PC-9 (cell line): ENCODE data around the gene TMEM125. TPM values are rescaled to one million over a fixed set of nuclear protein-coding genes. Genes with fewer than 3 reads are reported as not detected.
A peak's percentile ranks its signal among the peaks of the same experiment; 100 is the strongest.

Experiments
- BruUV-seq: library from RNA; stranded (reverse); fragments of 400-500 nt; replicated peaks from 2 replicates; lab custom pipeline; 2021; lab: Mats Ljungman, UMichigan
- CTCF ChIA-PET: fragments of 300-600 bp; sonication (Branson Sonifier 250); formaldehyde crosslinking; loops from one replicate; lab custom pipeline; 2022; ENCODE audit warnings: antibody characterized with exemption; lab: Charles Lee
- POLR2A ChIA-PET: fragments of 300-600 bp; sonication (Branson Sonifier 250); formaldehyde crosslinking; loops from one replicate; lab custom pipeline; 2022; ENCODE audit warnings: antibody characterized with exemption; ENCODE audit not compliant: unreplicated experiment; lab: Charles Lee
- DNase-seq, 2 experiments: peaks; one replicate each; pipeline versions ENCODE4 v3.0.0 to v3.0.0-alpha.2; 2015 to 2022; ENCODE audit warnings: mixed read lengths in 1 of 2
- H2AFZ ChIP-seq: fragments of 200-600 bp; sonication (generic); 2 replicates; pipeline ENCODE4 v1.8.1; 2017; ENCODE audit warnings: antibody characterized with exemption
- H3F3A ChIP-seq: fragments of 200-600 bp; sonication (generic); 2 replicates; pipeline ENCODE4 v1.8.1; 2017; ENCODE audit warnings: antibody characterized with exemption, mild to moderate bottlenecking, low read depth; ENCODE audit not compliant: insufficient read depth
- H3K27ac ChIP-seq: fragments of 200-600 bp; sonication (generic); 2 replicates; pipeline ENCODE4 v1.6.1; 2016; ENCODE audit warnings: mixed run types
- H3K27me3 ChIP-seq: fragments of 200-600 bp; sonication (generic); 2 replicates; pipeline ENCODE4 v1.6.1; 2016; ENCODE audit warnings: low read depth, mixed run types; ENCODE audit not compliant: insufficient read depth
- H3K36me3 ChIP-seq: fragments of 200-600 bp; sonication (generic); 2 replicates; pipeline ENCODE4 v1.6.1; 2016; ENCODE audit warnings: low read depth, mixed run types
- H3K4me1 ChIP-seq: fragments of 200-600 bp; sonication (generic); replicated peaks from 2 replicates; pipeline ENCODE4 v1.6.1; 2016; ENCODE audit warnings: mixed run types; ENCODE audit not compliant: insufficient read depth
- H3K4me2 ChIP-seq: fragments of 200-600 bp; sonication (generic); 2 replicates; pipeline ENCODE4 v1.6.1; 2017; ENCODE audit warnings: mixed run types
- H3K4me3 ChIP-seq: fragments of 200-600 bp; sonication (generic); 2 replicates; pipeline ENCODE4 v1.6.1; 2016; ENCODE audit warnings: mixed run types
- H3K79me2 ChIP-seq: fragments of 200-600 bp; sonication (generic); 2 replicates; pipeline ENCODE4 v1.6.1; 2017; ENCODE audit warnings: low read depth, mixed run types
- H3K9me2 ChIP-seq: fragments of 200-600 bp; sonication (generic); 2 replicates; pipeline ENCODE4 v1.8.1; 2017; ENCODE audit warnings: mild to moderate bottlenecking; ENCODE audit not compliant: insufficient read depth
- H3K9me3 ChIP-seq: fragments of 200-600 bp; sonication (generic); 2 replicates; pipeline ENCODE4 v1.8.1; 2016; ENCODE audit warnings: low read depth; ENCODE audit not compliant: insufficient read depth
- H4K20me1 ChIP-seq: fragments of 200-600 bp; sonication (generic); 2 replicates; pipeline ENCODE4 v1.8.1; 2017; ENCODE audit not compliant: insufficient read depth
- CTCF ChIP-seq: fragments of 200-600 bp; sonication (generic); conservative IDR thresholded peaks from 2 replicates; pipeline ENCODE4 v1.6.1; 2017; ENCODE audit warnings: mixed run types, antibody characterized with exemption, mild to moderate bottlenecking, moderate library complexity
- EZH2 ChIP-seq: fragments of 200-600 bp; sonication (generic); IDR thresholded peaks from 2 replicates; pipeline ENCODE4 v1.8.0; 2017; ENCODE audit warnings: antibody characterized with exemption, low read depth
- intact Hi-C: fragments of 100-400 bp; cut with micrococcal nuclease; formaldehyde crosslinking; loops from one replicate; pipeline ENCODE4 v1.10.0; 2022; ENCODE audit not compliant: unreplicated experiment
- total RNA-seq: library from RNA; stranded (reverse); gene quantifications from 2 replicates; pipeline ENCODE4 v1.2.3, GENCODE V29; 2021

The TMEM125 gene
- total RNA-seq, 1 experiment from 2014 or later: 55.6 TPM

- peaks cover 24% of the 10 kb centered on the region for H3F3A ChIP-seq
- intact Hi-C loops: no loop called here
- no peaks in the 10 kb centered on the region for H4K20me1 ChIP-seq
- H2AFZ ChIP-seq: no peak overlapping the region
- H3K79me2 ChIP-seq: no peaks in the 10 kb centered on the region
- no peaks in the 10 kb centered on the region for H3K36me3 ChIP-seq
- H3K4me1 ChIP-seq: peaks cover 49% of the 10 kb centered on the region
- peak overlapping the region; percentile 54; the same call in 1 of the 2 replicates for H3K4me2 ChIP-seq
- H3K27ac ChIP-seq: peak overlapping the region; percentile 73
- no peaks in the 10 kb centered on the region for H3K9me2 ChIP-seq
- ChIA-PET POLR2A (interaction anchor here (1.1 kb wide), 1 partner anchor 97 kb away, joined by 5 read pairs; no protein-coding TSS in a partner anchor), CTCF (no interaction called here)
- no peak for DNase-seq
- no TSS peak for BruUV-seq
- no peaks in the 10 kb centered on the region for H3K27me3 ChIP-seq
- H3K9me3 ChIP-seq: no peaks in the 10 kb centered on the region
- no peak overlapping the region for H3K4me3 ChIP-seq
- TF ChIP-seq CTCF: no peak
- no peak for TF ChIP-seq EZH2
These were observed 22.9 kb downstream of the TMEM125 start for GRCh38 chr1:43292679-43293078.

GRCh38 chr1:43293176-43293575 lies 23.4 kb downstream of the TMEM125 start:
- Histone ChIP-seq H3K36me3 (no peaks in the 10 kb centered on the region), H3K27ac (peak overlapping the region; percentile 73), H2AFZ (no peak overlapping the region), H3K9me3 (no peaks in the 10 kb centered on the region), H3F3A (peaks cover 24% of the 10 kb centered on the region), H3K4me3 (no peak overlapping the region), H3K4me1 (peaks cover 49% of the 10 kb centered on the region), H4K20me1 (no peaks in the 10 kb centered on the region), H3K4me2 (peak overlapping the region; percentile 54), H3K9me2 (no peaks in the 10 kb centered on the region), H3K27me3 (no peaks in the 10 kb centered on the region), H3K79me2 (no peaks in the 10 kb centered on the region)
- DNase-seq: peak; percentile 40 to 78
- POLR2A ChIA-PET: interaction anchor here (0.5 to 1.1 kb wide), 2 partner anchors 96 to 1923 kb away, joined by 5 to 8 read pairs; no protein-coding TSS in a partner anchor
- CTCF ChIA-PET: interaction anchor here (0.8 to 1.2 kb wide), 2 partner anchors 65 to 87 kb away, joined by 3 to 4 read pairs; no protein-coding TSS in a partner anchor
- TF ChIP-seq EZH2 (no peak), CTCF (no peak)
- BruUV-seq: no TSS peak
- intact Hi-C loops: no loop called here

GRCh38 chr1:43293896-43294760 lies 24.3 kb downstream of the TMEM125 start:
- Histone ChIP-seq H3K9me3 (no peaks in the 10 kb centered on the region), H3K36me3 (no peaks in the 10 kb centered on the region), H3K4me3 (no peak overlapping the region), H3K4me1 (peaks cover 49% of the 10 kb centered on the region), H3K9me2 (no peaks in the 10 kb centered on the region), H3K79me2 (no peaks in the 10 kb centered on the region), H3K27ac (peak overlapping the region; percentile 73), H3F3A (peaks cover 24% of the 10 kb centered on the region), H3K27me3 (no peaks in the 10 kb centered on the region), H4K20me1 (no peaks in the 10 kb centered on the region), H2AFZ (no peak overlapping the region), H3K4me2 (peak overlapping the region; percentile 54)
- BruUV-seq: no TSS peak
- TF ChIP-seq CTCF (no peak), EZH2 (no peak)
- ChIA-PET CTCF (interaction anchor here (0.8 to 1.2 kb wide), 3 partner anchors 8 to 87 kb away, joined by 3 to 6 read pairs (median 4); partner anchors contain the start of gene C1orf210), POLR2A (interaction anchor here (0.5 to 1.1 kb wide), 8 partner anchors 9 to 1924 kb away, joined by 3 to 8 read pairs (median 5); partner anchors contain the start of genes C1orf210, MED8 and SZT2)
- intact Hi-C loops: no loop called here
- peak; percentile 72 to 83 for DNase-seq
